ENCODE measurements around the gene OTOL1. TPM values are rescaled to one million over a fixed set of nuclear protein-coding genes. Genes with fewer than 3 reads are reported as not detected.

The OTOL1 gene
- total RNA-seq, 1 donor from 2014 or later, result not detected

DNA sequence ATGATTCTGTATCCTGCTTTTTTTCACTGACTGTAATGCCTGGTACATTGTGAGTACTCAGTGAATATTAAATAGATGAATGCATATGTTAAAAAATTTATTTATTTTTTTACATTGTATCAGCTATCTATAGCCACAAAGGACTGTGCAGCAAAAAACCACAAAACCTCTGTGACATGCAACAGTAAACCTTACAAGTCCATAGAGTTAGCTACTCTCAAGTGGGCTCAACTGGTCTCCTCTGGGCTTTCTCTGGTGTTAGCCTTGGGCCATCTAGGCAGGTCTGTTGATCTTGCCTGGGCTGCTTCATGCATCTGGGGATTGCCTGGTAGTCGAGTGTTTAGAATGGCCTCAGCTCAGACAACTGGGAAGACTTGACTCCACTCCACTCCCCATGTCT lies 35.3 kb downstream of the OTOL1 start:
- Mint-ChIP-seq H3K4me1 (no peaks in the 10 kb centered on the region), H3K27me3 (ENCODE audit: insufficient read depth, low read depth) (no peaks in the 10 kb centered on the region), H3K9me3 (no peaks in the 10 kb centered on the region), H3K4me3 (no peak overlapping the region), H3K27ac (no peak overlapping the region), H3K36me3 (no peaks in the 10 kb centered on the region)
- Histone ChIP-seq H3K27me3 (no peaks in the 10 kb centered on the region), H3K79me2 (ENCODE audit: low read depth) (no peaks in the 10 kb centered on the region), H3F3A (ENCODE audit: low read depth) (no peaks in the 10 kb centered on the region), H3K4me2 (no peak overlapping the region), H2AFZ (replicated peaks) (no peak overlapping the region), H3K27ac (no peak overlapping the region), H4K20me1 (ENCODE audit: low read depth) (no peaks in the 10 kb centered on the region), H3K9me3 (ENCODE audit: low read depth) (no peaks in the 10 kb centered on the region), H3K4me1 (no peaks in the 10 kb centered on the region), H3K4me3 (no peak overlapping the region), H3K9ac (no peak overlapping the region), H3K36me3 (no peaks in the 10 kb centered on the region)
- no peak for DNase-seq (ENCODE audit: low spot score)
- TF ChIP-seq, protein P1, sequence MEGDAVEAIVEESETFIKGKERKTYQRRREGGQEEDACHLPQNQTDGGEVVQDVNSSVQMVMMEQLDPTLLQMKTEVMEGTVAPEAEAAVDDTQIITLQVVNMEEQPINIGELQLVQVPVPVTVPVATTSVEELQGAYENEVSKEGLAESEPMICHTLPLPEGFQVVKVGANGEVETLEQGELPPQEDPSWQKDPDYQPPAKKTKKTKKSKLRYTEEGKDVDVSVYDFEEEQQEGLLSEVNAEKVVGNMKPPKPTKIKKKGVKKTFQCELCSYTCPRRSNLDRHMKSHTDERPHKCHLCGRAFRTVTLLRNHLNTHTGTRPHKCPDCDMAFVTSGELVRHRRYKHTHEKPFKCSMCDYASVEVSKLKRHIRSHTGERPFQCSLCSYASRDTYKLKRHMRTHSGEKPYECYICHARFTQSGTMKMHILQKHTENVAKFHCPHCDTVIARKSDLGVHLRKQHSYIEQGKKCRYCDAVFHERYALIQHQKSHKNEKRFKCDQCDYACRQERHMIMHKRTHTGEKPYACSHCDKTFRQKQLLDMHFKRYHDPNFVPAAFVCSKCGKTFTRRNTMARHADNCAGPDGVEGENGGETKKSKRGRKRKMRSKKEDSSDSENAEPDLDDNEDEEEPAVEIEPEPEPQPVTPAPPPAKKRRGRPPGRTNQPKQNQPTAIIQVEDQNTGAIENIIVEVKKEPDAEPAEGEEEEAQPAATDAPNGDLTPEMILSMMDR (IDR thresholded peaks at IDR 0.05), result no peak
- TF ChIP-seq EZH2 (IDR thresholded peaks at IDR 0.05), result no peak
- no peak for TF ChIP-seq EZH2phosphoT487 (IDR thresholded peaks at IDR 0.05)

DNA sequence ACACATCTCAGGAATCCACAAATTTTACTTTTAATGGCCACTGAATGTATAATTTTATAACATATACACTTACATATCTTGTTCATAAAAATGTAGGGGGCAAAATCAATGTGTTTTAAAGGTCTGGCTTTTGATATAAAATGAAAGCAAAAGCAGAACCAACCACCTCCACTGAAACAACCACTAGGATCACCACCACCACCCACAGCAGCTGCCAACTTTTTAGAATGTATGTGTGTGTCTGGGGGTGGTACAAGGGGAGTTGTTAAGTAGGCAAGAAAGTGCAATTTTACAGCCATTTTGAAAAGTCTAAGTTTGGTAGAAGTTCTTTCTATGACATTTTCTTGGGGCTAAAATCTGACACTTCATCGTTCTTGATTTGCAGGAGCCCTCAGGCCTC lies 44.0 kb downstream of the OTOL1 start:
- H3K27ac ChIP-seq, result no peak overlapping the region
- H3K4me2 ChIP-seq, result no peak overlapping the region
- H3K9me3 ChIP-seq (ENCODE audit: low read depth), result no peaks in the 10 kb centered on the region
- no peaks in the 10 kb centered on the region for H3F3A ChIP-seq (ENCODE audit: low read depth)
- H3K79me2 ChIP-seq (ENCODE audit: low read depth), result no peaks in the 10 kb centered on the region
- Mint-ChIP-seq H3K27me3 (ENCODE audit: insufficient read depth, low read depth) (no peaks in the 10 kb centered on the region), H3K36me3 (no peaks in the 10 kb centered on the region), H3K4me3 (no peak overlapping the region), H3K27ac (no peak overlapping the region), H3K4me1 (no peaks in the 10 kb centered on the region), H3K9me3 (peaks cover 2% of the 10 kb centered on the region)
- DNase-seq (ENCODE audit: low spot score), result no peak
- no peaks in the 10 kb centered on the region for H3K36me3 ChIP-seq
- TF ChIP-seq, protein P1 (IDR thresholded peaks at IDR 0.05), result no peak
- TF ChIP-seq EZH2phosphoT487 (IDR thresholded peaks at IDR 0.05), result no peak
- TF ChIP-seq EZH2 (IDR thresholded peaks at IDR 0.05), result no peak
- no peaks in the 10 kb centered on the region for H3K27me3 ChIP-seq
- no peaks in the 10 kb centered on the region for H4K20me1 ChIP-seq (ENCODE audit: low read depth)
- H2AFZ ChIP-seq (replicated peaks), result no peak overlapping the region
- no peak overlapping the region for H3K9ac ChIP-seq
- H3K4me1 ChIP-seq, result no peaks in the 10 kb centered on the region
- H3K4me3 ChIP-seq, result no peak overlapping the region

DNA sequence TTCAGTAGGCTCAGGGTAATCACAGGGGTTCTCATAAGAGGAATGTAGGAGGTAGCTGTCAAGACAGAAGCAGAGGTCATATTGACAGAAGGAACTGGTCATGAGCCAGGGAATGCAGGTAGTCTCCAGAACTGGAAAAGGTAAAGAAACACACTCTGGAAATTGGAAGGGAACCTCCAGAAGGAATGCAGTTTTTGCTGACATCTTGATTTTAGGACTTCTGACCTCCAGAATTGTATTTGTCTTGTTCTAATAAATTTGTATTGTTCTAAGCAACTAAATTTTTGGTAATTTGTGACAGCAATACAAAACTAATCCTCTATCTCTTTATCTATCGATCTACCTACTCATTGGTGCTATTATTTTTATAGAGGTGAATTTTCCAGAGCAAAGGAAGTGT lies 49.2 kb downstream of the OTOL1 start:
- Mint-ChIP-seq H3K9me3 (peaks cover 2% of the 10 kb centered on the region), H3K27me3 (ENCODE audit: insufficient read depth, low read depth) (no peaks in the 10 kb centered on the region), H3K36me3 (no peaks in the 10 kb centered on the region), H3K4me1 (no peaks in the 10 kb centered on the region), H3K4me3 (no peak overlapping the region), H3K27ac (no peak overlapping the region)
- Histone ChIP-seq H3K4me1 (no peaks in the 10 kb centered on the region), H3F3A (ENCODE audit: low read depth) (no peaks in the 10 kb centered on the region), H4K20me1 (ENCODE audit: low read depth) (no peaks in the 10 kb centered on the region), H3K9me3 (ENCODE audit: low read depth) (no peaks in the 10 kb centered on the region), H3K79me2 (ENCODE audit: low read depth) (no peaks in the 10 kb centered on the region), H3K36me3 (no peaks in the 10 kb centered on the region), H3K9ac (no peak overlapping the region), H3K4me3 (no peak overlapping the region), H3K4me2 (no peak overlapping the region), H2AFZ (replicated peaks) (no peak overlapping the region), H3K27me3 (no peaks in the 10 kb centered on the region), H3K27ac (no peak overlapping the region)
- DNase-seq (ENCODE audit: low spot score), result no peak
- no peak for TF ChIP-seq EZH2 (IDR thresholded peaks at IDR 0.05)
- TF ChIP-seq, protein P1 (IDR thresholded peaks at IDR 0.05), result no peak
- TF ChIP-seq EZH2phosphoT487 (IDR thresholded peaks at IDR 0.05), result no peak

Measured in neural progenitor cell (in vitro differentiated cells).